GM21528 (cell line): ENCODE measurements around the gene SPATA20.

Source experiments
- ATAC-seq: cut with Tn5 transposase; IDR thresholded peaks from one replicate; pipeline ENCODE4 v1.9.1; 2021; ENCODE audit warnings: mild to moderate bottlenecking, moderate library complexity; ENCODE audit not compliant: unreplicated experiment, low FRiP score

The SPATA20 gene

DNA sequence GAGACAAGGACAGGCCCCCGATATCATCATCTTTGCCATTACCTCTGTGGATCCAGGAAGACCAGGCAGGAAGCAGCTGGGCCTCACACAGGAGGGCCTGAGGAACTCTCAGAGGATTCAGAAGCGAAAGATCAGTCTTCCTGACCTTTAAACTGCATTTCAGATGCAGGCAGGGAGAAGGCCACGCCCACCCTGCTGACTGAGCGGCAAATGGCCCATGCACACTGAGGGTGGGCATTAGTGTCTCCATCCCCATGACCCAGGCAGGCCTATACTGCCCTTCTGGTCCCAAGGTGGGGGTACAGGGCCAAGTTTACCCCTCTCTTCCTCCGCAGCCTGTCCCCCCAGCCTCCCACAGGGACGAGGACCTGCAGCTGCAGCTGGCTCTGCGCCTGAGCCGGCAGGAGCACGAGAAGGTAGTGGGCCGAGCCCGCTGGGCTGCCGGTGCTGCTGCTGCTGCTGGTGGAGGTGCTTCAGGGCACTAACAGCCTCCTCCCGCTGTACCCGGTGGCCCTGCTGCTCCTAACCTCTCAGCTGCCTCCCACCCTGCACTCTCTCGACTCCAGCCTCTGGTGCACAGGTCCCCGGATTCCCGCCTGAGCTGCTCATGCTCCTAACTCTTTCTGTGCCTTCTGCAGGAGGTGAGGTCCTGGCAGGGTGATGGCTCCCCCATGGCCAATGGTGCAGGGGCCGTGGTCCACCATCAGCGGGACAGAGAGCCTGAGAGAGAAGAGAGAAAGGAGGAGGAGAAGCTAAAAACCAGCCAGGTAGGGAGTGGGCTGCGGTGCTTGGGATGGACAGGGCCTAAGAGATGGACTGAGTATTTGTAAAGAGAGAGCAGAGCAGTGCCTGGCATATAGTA is 8.2 kb upstream of the SPATA20 start:
- ATAC-seq, result no peak

DNA sequence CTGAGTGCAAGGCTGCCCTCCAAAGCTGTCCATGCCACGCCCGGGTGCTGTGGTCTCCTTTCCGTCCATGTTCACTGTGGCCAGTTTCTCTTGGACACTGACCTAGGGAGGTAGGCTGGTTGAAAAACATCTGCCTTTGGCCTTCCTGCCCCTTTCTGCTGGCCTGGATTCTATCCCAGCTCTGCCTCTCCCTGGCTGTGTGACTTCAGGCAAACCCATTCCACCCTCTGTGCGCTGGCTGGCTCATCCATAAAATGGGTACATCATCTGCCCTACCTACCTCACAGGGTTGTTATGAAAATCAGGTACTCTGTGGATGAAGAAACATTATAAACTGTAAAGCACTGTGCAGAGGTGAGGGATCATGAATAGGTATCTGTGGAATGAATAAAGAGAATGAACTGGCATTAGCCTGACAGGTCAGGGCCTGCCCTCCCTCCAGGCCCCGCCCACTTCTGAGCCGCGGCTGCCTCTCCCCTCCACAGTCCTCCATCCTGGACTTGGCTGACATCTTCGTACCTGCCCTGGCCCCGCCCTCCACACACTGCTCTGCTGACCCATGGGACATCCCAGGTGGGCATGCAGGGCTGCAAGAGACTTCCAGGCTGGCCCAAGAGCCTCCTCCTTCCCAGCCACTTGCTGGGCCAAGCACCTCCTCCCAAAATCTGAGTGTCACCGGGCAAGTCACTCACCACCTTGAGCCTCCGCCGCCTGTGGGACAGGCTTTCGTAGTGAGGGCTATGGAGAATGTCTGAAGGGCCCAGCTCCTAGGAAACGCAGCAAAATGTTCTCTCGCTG is 7.0 kb upstream of the SPATA20 start:
- no peak for ATAC-seq

GRCh38 chr17:50540560-50541401 is 6.2 kb upstream of the SPATA20 start:
- ATAC-seq, result no peak

- no peak for ATAC-seq
These were observed 5.6 kb upstream of the SPATA20 start for GRCh38 chr17:50541402-50541715.

- ATAC-seq, result peak; percentile 66
These were observed 5.0 kb upstream of the SPATA20 start for GRCh38 chr17:50541716-50542688.

- ATAC-seq, result no peak
These were observed 3.9 kb upstream of the SPATA20 start for GRCh38 chr17:50542795-50543774.

- ATAC-seq, result no peak
These were observed 2.5 kb upstream of the SPATA20 start for GRCh38 chr17:50544516-50544915.

DNA sequence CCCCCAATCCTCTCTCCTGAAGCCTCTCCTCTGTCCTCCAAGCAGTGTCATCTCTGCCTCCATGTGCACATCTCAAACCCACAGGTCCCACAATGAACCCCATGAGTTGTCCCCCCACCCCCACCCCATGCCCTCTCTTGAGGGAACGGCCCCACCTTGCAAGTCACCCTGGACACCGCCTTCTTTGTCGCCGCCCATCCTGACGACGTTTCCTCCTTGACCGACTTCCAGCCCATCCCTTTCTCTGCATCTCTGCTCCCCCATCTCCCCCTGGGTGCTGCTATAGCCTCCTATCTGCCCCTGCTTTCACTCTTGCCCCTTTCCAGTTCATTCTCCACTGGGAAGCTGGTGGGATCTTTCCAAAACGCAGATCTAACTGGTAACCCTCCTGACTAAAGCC is 1.7 kb upstream of the SPATA20 start:
- ATAC-seq, result no peak

- ATAC-seq, result no peak
These were observed 306 bp upstream of the SPATA20 start for GRCh38 chr17:50546701-50547034.

DNA sequence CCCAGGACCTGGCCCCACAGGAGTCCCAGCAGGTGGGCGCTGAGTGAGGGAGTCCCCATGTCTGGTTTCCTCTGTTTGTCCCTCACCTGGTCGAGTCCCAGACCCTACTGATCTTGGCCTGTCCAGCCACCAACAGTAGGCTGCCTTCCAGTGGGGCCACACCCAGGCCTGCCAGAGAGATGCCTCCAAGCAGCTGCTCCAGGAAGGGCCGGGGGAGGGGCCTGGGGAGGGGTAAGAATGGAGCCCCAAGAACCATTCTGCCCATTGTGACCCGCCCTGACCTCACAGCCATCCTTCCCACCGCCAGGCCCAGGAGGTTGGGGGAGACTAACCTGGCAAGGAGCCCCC is 736 bp downstream of the SPATA20 start:
- ATAC-seq, result no peak

GRCh38 chr17:50548831-50549230 is 1.9 kb downstream of the SPATA20 start:
- no peak for ATAC-seq

DNA sequence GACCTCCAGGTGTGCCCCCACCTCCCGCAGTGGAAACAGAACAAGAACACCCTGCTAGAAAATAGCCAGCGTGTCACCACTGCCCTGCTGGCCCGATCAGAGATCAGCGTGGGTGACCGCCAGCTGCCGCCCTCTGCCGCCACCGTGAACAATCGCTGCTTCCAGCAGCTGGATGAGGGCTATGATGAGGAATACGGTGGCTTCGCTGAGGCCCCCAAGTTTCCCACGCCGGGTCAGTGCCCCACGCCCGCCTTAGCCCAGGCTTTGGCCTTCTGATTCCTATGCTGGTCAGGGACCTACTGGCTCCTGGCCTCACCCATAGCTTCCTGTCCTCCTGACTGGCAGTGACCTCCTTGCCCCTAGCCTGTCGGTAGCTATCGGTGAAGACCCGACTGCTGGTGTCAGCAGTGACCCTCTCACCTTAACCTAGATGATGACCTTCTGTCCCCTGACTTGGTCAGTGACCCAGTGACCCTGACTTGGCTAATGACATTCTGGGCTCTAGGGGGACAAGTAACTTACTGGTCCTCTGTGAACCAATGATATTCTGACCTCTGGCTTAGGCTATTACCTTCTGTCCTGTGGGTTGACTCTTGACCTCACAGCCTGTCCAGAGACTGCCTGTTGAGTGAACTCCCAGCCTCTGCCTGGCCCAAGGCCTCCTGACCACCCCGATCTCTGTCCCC is 2.4 kb downstream of the SPATA20 start:
- ATAC-seq, result no peak

DNA sequence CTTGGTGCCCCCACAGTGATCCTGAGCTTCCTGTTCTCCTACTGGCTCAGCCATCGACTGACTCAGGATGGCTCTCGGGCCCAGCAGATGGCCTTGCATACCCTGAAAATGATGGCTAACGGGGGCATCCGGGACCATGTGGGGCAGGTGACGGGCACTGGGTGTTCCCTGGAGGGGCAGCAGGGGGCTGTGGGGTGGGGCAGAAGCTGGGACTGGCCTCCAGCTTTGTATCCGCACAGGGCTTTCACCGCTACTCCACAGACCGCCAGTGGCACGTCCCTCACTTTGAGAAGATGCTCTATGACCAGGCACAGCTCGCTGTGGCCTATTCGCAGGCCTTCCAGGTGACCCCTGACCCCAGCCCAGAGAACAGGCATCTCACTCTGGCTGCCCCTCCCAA is 3.0 kb downstream of the SPATA20 start:
- ATAC-seq, result no peak

- no peak for ATAC-seq
These were observed 3.9 kb downstream of the SPATA20 start for GRCh38 chr17:50550661-50551432.

GRCh38 chr17:50551433-50551815 is 4.5 kb downstream of the SPATA20 start:
- no peak for ATAC-seq

- ATAC-seq, result no peak
These were observed 4.9 kb downstream of the SPATA20 start for GRCh38 chr17:50551884-50552283.

- no peak for ATAC-seq
These were observed 7.2 kb downstream of the SPATA20 start for GRCh38 chr17:50554201-50554600.

DNA sequence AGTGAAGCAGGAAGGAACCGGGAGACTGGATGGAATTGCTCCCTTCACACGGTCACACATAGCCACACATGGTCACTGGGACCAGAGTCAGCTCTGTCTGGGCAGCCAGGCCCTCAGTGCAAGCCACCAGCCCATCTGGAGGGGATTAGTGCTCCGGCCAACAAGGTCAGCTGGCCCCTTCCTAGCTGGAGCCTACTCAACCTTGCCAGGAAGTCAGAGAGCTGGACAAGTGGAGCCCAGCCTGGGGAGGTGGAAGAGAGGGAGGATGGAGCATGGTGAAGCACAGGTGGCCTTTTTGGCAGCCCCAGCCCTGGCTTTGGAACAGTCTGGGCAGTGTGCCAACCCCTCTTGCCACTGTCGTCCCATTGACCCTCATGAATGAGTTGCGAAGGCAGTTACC is 9.8 kb downstream of the SPATA20 start:
- no peak for ATAC-seq
